Left colon (tissue), 2 donors: ENCODE measurements around the gene CXCR4. TPM values are rescaled to one million over a fixed set of nuclear protein-coding genes. Genes with fewer than 3 reads are reported as not detected.

Experiments
- total RNA-seq, 2 donors: library from RNA; stranded (reverse); fragmentation: NEBNext Ultra II Directional; extraction: Animal tissue kit (Norgen Biotek cat#: 25700); gene quantifications; one replicate each; pipeline ENCODE4 v1.2.1, GENCODE V29; 2021
- donor health status: DM: no; HTN: no; CAD: no.
- donor health status: DM: yes; HTN: yes; CAD: no.

Gene CXCR4
- total RNA-seq, 2 donors from 2014 or later: 5.8 to 8.1 TPM

Other genes with a start within 250 kb of the CXCR4 start
- 10 to 100 TPM in 1 of 2 donors, 1 to 10 TPM in 1; 7.8 to 14.9 TPM for gene MCM6, start 241.7 kb downstream of the CXCR4 start, total RNA-seq
- 10 to 100 TPM; 37.9 to 41.7 TPM for gene DARS1, start 132.5 kb downstream of the CXCR4 start, total RNA-seq